IMR-90 (cell line): ENCODE data around the gene NUP62CL. TPM values are rescaled to one million over a fixed set of nuclear protein-coding genes. Genes with fewer than 3 reads are reported as not detected.

ENCODE experiments used
- ATAC-seq: fragments of 200-7000 bp; cut with Tn5 transposase; 2 replicates; pipeline ENCODE4 v1.9.1; 2020; ENCODE audit warnings: low read depth, mild to moderate bottlenecking, moderate library complexity
- BruUV-seq: library from RNA; stranded (reverse); fragments of 400-500 nt; replicated peaks from 2 replicates; lab custom pipeline; 2021; lab: Mats Ljungman, UMichigan
- CTCF ChIA-PET: fragments of 300-600 bp; formaldehyde crosslinking; extraction: SDS; loops from one replicate; lab custom pipeline; 2021; ENCODE audit warnings: antibody characterized with exemption; lab: Yijun Ruan, JAX
- POLR2A ChIA-PET: fragments of 300-600 bp; sonication (Branson Sonifier 250); formaldehyde crosslinking; loops from one replicate; lab custom pipeline; 2022; ENCODE audit warnings: antibody characterized with exemption; ENCODE audit not compliant: unreplicated experiment; lab: Charles Lee
- DNase-seq: peaks from one replicate; pipeline ENCODE4 v3.0.0; 2013
- H2AFZ ChIP-seq: replicated peaks from 2 replicates; pipeline ENCODE3; 2013; ENCODE audit warnings: low read length, mild to moderate bottlenecking; ENCODE audit not compliant: poor library complexity
- H2AK5ac ChIP-seq: 2 replicates; pipeline ENCODE4 v1.6.1; 2013; ENCODE audit warnings: low read depth, low read length, inconsistent platforms
- H2AK9ac ChIP-seq: replicated peaks from 2 replicates; pipeline ENCODE3; 2013; ENCODE audit warnings: mild to moderate bottlenecking, low read depth, low read length, moderate library complexity; ENCODE audit not compliant: poor library complexity
- H2BK120ac ChIP-seq: 2 replicates; pipeline ENCODE4 v1.6.1; 2013; ENCODE audit warnings: low read depth, low read length, inconsistent platforms
- H2BK15ac ChIP-seq: 3 replicates; pipeline ENCODE4 v1.6.1; 2013; ENCODE audit warnings: low read depth, low read length, inconsistent platforms
- H2BK20ac ChIP-seq: 2 replicates; pipeline ENCODE4 v1.6.1; 2013; ENCODE audit warnings: low read depth, mild to moderate bottlenecking, inconsistent platforms, low read length, moderate library complexity
- H2BK5ac ChIP-seq: 2 replicates; pipeline ENCODE4 v1.6.1; 2013; ENCODE audit warnings: mild to moderate bottlenecking, low read depth, low read length, inconsistent platforms; ENCODE audit not compliant: poor library complexity, severe bottlenecking
- H3K14ac ChIP-seq: replicated peaks from 2 replicates; pipeline ENCODE4 v1.6.1; 2013; ENCODE audit warnings: low read depth, low read length, inconsistent platforms
- H3K18ac ChIP-seq: 2 replicates; pipeline ENCODE4 v1.6.1; 2013; ENCODE audit warnings: low read depth, low read length, control low read depth
- H3K23ac ChIP-seq: 2 replicates; pipeline ENCODE4 v1.6.1; 2013; ENCODE audit warnings: low read depth, low read length, inconsistent platforms
- H3K27ac ChIP-seq: 2 replicates; pipeline ENCODE4 v1.5.1; 2013; ENCODE audit warnings: mild to moderate bottlenecking, control low read depth, low read length; ENCODE audit not compliant: insufficient read depth
- H3K27me3 ChIP-seq: 2 replicates; pipeline ENCODE4 v1.6.1; 2013; ENCODE audit warnings: low read length; ENCODE audit not compliant: control insufficient read depth, insufficient read depth
- H3K36me3 ChIP-seq: 2 replicates; pipeline ENCODE4 v1.6.1; 2013; ENCODE audit warnings: low read length, mixed read lengths; ENCODE audit not compliant: control insufficient read depth, insufficient read depth
- H3K4ac ChIP-seq: 2 replicates; pipeline ENCODE4 v1.6.1; 2013; ENCODE audit warnings: low read depth, low read length, inconsistent platforms
- H3K4me1 ChIP-seq: 2 replicates; pipeline ENCODE4 v1.6.1; 2013; ENCODE audit warnings: low read length, mixed read lengths; ENCODE audit not compliant: control insufficient read depth, insufficient read depth
- H3K4me2 ChIP-seq: 2 replicates; pipeline ENCODE4 v1.6.1; 2013; ENCODE audit warnings: low read depth, mild to moderate bottlenecking, control low read depth, low read length, moderate library complexity
- H3K4me3 ChIP-seq: 2 replicates; pipeline ENCODE4 v1.5.1; 2013; ENCODE audit warnings: low read depth, mild to moderate bottlenecking, control low read depth, low read length, moderate library complexity; ENCODE audit not compliant: insufficient read depth
- H3K56ac ChIP-seq: 2 replicates; pipeline ENCODE4 v1.6.1; 2013; ENCODE audit warnings: low read length, inconsistent platforms; ENCODE audit not compliant: insufficient read depth; ENCODE audit errors: extremely low read depth
- H3K79me1 ChIP-seq, 2 experiments: 2 replicates each; pipeline ENCODE4 v1.6.1; 2013; ENCODE audit warnings: low read length in 2 of 2, inconsistent platforms in 1 of 2, low read depth in 1 of 2
- H3K9ac ChIP-seq: 2 replicates; pipeline ENCODE4 v1.6.1; 2013; ENCODE audit warnings: low read depth, low read length, control low read depth
- H3K9me1 ChIP-seq: 2 replicates; pipeline ENCODE4 v1.6.1; 2013; ENCODE audit warnings: low read length, inconsistent platforms; ENCODE audit not compliant: insufficient read depth
- H3K9me3 ChIP-seq: 2 replicates; pipeline ENCODE4 v1.6.1; 2013; ENCODE audit warnings: low read length; ENCODE audit not compliant: control insufficient read depth, insufficient read depth
- H4K20me1 ChIP-seq: 2 replicates; pipeline ENCODE4 v1.6.1; 2013; ENCODE audit warnings: low read length, inconsistent platforms; ENCODE audit not compliant: insufficient read depth
- H4K5ac ChIP-seq: 2 replicates; pipeline ENCODE4 v1.6.1; 2013; ENCODE audit warnings: mild to moderate bottlenecking, low read depth, low read length, control low read depth
- H4K8ac ChIP-seq, 2 experiments: 2 replicates each; pipeline ENCODE4 v1.6.1; 2013; ENCODE audit warnings: low read depth in 2 of 2, low read length in 2 of 2, control low read depth in 1 of 2, inconsistent platforms in 1 of 2
- H4K91ac ChIP-seq: 2 replicates; pipeline ENCODE4 v1.6.1; 2013; ENCODE audit warnings: low read depth, low read length, inconsistent platforms; ENCODE audit not compliant: insufficient read depth
- POLR2A ChIP-seq: IDR thresholded peaks from 2 replicates; pipeline ENCODE4 v1.6.1; 2012; ENCODE audit warnings: mild to moderate bottlenecking, low read depth, low read length
- WGBS, 2 experiments: methylation state at CpG; one replicate each; pipeline versions ENCODE4 v1.1.5 to v1.1.7; 2013; ENCODE audit warnings: missing lambda C conversion rate in 2 of 2; ENCODE audit not compliant: insufficient read length in 1 of 2; ENCODE audit errors: extremely low coverage in 2 of 2; 5-methylcytosine and 5-hydroxymethylcytosine counted together
- dilution Hi-C: fragments of 300-500 bp; cut with HindIII; formaldehyde crosslinking; loops from one replicate; pipeline ENCODE4 v1.14.3; 2018; ENCODE audit warnings: low sequenced_read_pairs; ENCODE audit not compliant: unreplicated experiment
- in situ Hi-C: fragments of 300-500 bp; cut with MboI; formaldehyde crosslinking; loops from 3 replicates; pipeline ENCODE4 v1.14.3; 2019; ENCODE audit warnings: low sequenced_read_pairs, inconsistent platforms, mixed read lengths
- intact Hi-C: fragments of 100-400 bp; cut with micrococcal nuclease; formaldehyde crosslinking; loops from 2 replicates; pipeline ENCODE4 v1.10.0; 2022
- polyA plus RNA-seq, 3 experiments: library from polyadenylated mRNA; depleted of rRNA; stranded (reverse); fragments of >200 nt; gene quantifications; 2 replicates each; pipeline ENCODE4 v1.2.3, GENCODE V29; 2012; ENCODE audit warnings: low replicate concordance in 1 of 3
- total RNA-seq: library from RNA; depleted of rRNA; stranded (reverse); fragments of >200 nt; gene quantifications from 2 replicates; pipeline ENCODE4 v1.2.3, GENCODE V29; 2012

The NUP62CL gene
- total and polyA plus RNA-seq, 2 of the 4 experiments (the other 2 are of a cell fraction): not detected

DNA sequence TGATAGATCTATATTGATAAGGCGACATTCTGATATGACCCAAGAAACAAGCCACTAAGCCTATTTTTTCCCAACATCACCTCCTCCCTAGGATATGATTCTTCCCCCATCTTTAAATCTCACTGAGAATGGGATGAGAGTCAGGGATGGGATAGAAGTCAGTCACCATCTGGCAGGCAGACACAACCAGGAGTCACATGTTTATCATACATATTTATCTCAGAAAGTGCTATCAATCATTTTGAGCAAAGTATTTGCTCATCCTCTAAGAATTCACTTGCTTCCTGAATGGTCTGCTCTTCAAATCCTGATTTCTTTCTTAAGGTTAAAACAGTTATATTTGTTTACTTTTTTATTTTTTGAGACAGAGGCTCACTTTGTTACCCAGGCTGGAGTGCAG lies 20.5 kb upstream of the NUP62CL start:
- no peak overlapping the region for H3K18ac ChIP-seq
- H3K23ac ChIP-seq: no peak overlapping the region
- H2BK15ac ChIP-seq: no peak overlapping the region
- no peaks in the 10 kb centered on the region for H3K36me3 ChIP-seq
- no peak overlapping the region for H2BK120ac ChIP-seq
- no peak overlapping the region for H3K4ac ChIP-seq
- no peak overlapping the region for H2AFZ ChIP-seq
- no TSS peak for BruUV-seq
- in situ Hi-C loops: no loop called here
- no peak overlapping the region for H3K4me3 ChIP-seq
- H3K9me1 ChIP-seq: no peaks in the 10 kb centered on the region
- no peak overlapping the region for H2BK5ac ChIP-seq
- no peak overlapping the region for H3K27ac ChIP-seq
- no peaks in the 10 kb centered on the region for H4K20me1 ChIP-seq
- ATAC-seq: no peak
- no peak overlapping the region for H4K8ac ChIP-seq
- no peaks in the 10 kb centered on the region; the same call in none of the 2 replicates for H3K27me3 ChIP-seq
- DNase-seq: no peak
- TF ChIP-seq POLR2A: no peak
- no peak overlapping the region for H4K5ac ChIP-seq
- no peak overlapping the region for H3K4me2 ChIP-seq
- no peaks in the 10 kb centered on the region for H3K79me1 ChIP-seq
- H3K9me3 ChIP-seq: no peaks in the 10 kb centered on the region
- CTCF ChIA-PET: no interaction called here
- dilution Hi-C loops: no loop called here
- H3K14ac ChIP-seq: no peak overlapping the region
- H2AK5ac ChIP-seq: no peak overlapping the region
- WGBS, 2 experiments: no CpG with 5 or more reads among the region's 1 CpG
- no peak overlapping the region for H3K9ac ChIP-seq
- POLR2A ChIA-PET: no interaction called here
- no peaks in the 10 kb centered on the region for H3K4me1 ChIP-seq
- intact Hi-C loops: no loop called here
- H4K91ac ChIP-seq: no peak overlapping the region
- H2AK9ac ChIP-seq: no peak overlapping the region
- no peak overlapping the region for H3K56ac ChIP-seq
- no peak overlapping the region for H2BK20ac ChIP-seq
